ACC112 (cell line): Measurements from ENCODE around the gene CYBC1.
A peak's percentile ranks its signal among the peaks of the same experiment; 100 is the strongest.

ENCODE experiments used
- H2AFZ ChIP-seq: fragments of 200-600 bp; sonication (generic); one replicate; pipeline ENCODE4 v1.6.0; 2017; ENCODE audit warnings: antibody characterized with exemption, low read length; ENCODE audit not compliant: unreplicated experiment
- H3K27ac ChIP-seq: fragments of 200-600 bp; sonication (generic); 2 replicates; pipeline ENCODE4 v1.5.1; 2014; ENCODE audit warnings: low read depth, mild to moderate bottlenecking, antibody characterized with exemption, low read length, moderate library complexity
- H3K27me3 ChIP-seq: fragments of 200-600 bp; sonication (generic); 2 replicates; pipeline ENCODE4 v1.6.1; 2014; ENCODE audit warnings: mild to moderate bottlenecking, antibody characterized with exemption, low read length, moderate library complexity, mixed read lengths; ENCODE audit not compliant: insufficient read depth
- H3K36me3 ChIP-seq: fragments of 200-600 bp; sonication (generic); 2 replicates; pipeline ENCODE4 v1.6.1; 2016; ENCODE audit warnings: mild to moderate bottlenecking, antibody characterized with exemption, low read length, moderate library complexity, mixed read lengths; ENCODE audit not compliant: insufficient read depth
- H3K4me1 ChIP-seq: fragments of 200-600 bp; sonication (generic); one replicate; pipeline ENCODE4 v1.6.1; 2016; ENCODE audit warnings: low read length, mixed read lengths; ENCODE audit not compliant: insufficient read depth, unreplicated experiment, control insufficient read depth
- H3K4me3 ChIP-seq: fragments of 200-600 bp; sonication (generic); 2 replicates; pipeline ENCODE4 v1.5.1; 2014; ENCODE audit warnings: mild to moderate bottlenecking, low read depth, low read length
- H3K79me2 ChIP-seq: fragments of 200-600 bp; sonication (generic); one replicate; pipeline ENCODE4 v1.6.0; 2016; ENCODE audit warnings: low read length; ENCODE audit not compliant: control insufficient read depth, unreplicated experiment, insufficient read depth

CYBC1 gene

DNA sequence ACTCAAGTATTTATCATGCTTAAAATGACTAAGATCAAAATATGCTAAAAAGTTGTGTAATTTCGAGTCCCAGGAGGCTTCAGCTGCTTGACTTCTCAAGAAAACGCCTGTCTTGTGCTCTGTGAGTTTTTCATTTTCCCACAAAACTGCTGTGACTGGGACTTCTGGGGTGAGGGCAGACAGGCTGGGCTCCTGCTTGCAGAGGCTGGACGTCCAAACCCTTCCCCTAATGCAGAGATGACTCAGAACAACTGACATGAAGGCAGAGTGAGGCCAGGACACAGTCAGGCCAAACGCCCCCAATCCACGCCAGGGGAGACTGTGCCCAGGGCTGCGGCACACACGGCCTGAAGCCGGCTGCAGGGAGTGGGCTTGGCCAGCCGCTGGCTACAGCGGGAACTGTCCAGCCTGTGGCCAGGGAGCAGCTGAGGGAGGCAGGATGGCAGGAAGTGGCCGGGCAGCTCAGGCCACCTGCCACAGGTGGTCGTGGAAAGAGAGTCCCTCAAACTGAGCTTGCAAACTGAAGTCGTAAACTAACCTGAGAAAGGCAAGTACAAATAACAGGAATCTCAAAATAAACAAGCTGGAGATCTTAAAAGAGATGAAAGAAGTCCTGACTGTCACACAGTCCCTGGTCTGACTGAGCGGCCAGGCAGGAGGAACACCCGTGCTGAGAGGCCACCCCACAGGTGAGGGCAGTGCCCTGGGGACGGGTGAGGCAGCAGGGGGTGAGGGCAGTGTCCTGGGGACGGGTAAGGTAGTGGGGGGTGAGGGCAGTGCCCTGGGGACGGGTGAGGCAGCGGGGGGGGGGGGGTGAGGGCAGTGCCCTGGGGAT lies 53.7 kb downstream of the CYBC1 start:
- Histone ChIP-seq H2AFZ (no peak overlapping the region), H3K4me1 (peaks cover 38% of the 10 kb centered on the region), H3K27me3 (no peaks in the 10 kb centered on the region), H3K27ac (peak overlapping the region; percentile 97), H3K79me2 (no peaks in the 10 kb centered on the region), H3K4me3 (peak overlapping the region; percentile 36; the same call in 1 of the 2 replicates), H3K36me3 (no peaks in the 10 kb centered on the region)

- Histone ChIP-seq H2AFZ (no peak overlapping the region), H3K36me3 (no peaks in the 10 kb centered on the region), H3K4me1 (peaks cover 30% of the 10 kb centered on the region), H3K4me3 (no peak overlapping the region), H3K79me2 (no peaks in the 10 kb centered on the region), H3K27me3 (no peaks in the 10 kb centered on the region), H3K27ac (no peak overlapping the region)
Observed at GRCh38 chr17:82394278-82394677, 56.3 kb downstream of the CYBC1 start.

DNA sequence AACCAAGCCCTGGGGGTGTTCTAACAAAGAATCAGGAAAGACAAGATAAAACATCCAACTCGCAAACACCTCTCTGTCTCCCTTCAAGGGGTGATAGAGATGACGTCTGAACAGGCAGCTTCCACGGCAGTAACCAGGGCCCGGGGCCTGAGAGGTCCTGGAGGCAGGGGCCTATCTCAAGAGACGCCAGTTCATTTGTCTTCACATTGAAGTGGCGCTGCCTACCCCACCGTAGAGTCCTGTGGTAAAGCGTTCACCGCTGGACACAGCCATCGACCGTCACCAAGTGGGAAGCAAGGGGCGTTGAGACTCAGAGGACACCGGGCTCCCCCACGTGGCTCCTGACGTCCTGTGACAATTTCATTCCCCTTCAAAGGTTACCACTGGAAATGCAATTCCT lies 57.6 kb downstream of the CYBC1 start:
- H3K27me3 ChIP-seq = no peaks in the 10 kb centered on the region
- no peak overlapping the region for H2AFZ ChIP-seq
- no peak overlapping the region for H3K27ac ChIP-seq
- peaks cover 21% of the 10 kb centered on the region for H3K4me1 ChIP-seq
- no peaks in the 10 kb centered on the region for H3K36me3 ChIP-seq
- H3K79me2 ChIP-seq = no peaks in the 10 kb centered on the region
- no peak overlapping the region for H3K4me3 ChIP-seq
